NCI-H128 (cell line): Measurements from ENCODE around the gene SEC22A.

Source experiments
- DNase-seq: peaks from one replicate; lab custom pipeline; 2025; ENCODE audit not compliant: unreplicated experiment; lab: John Stamatoyannopoulos, UW

The SEC22A gene

DNA sequence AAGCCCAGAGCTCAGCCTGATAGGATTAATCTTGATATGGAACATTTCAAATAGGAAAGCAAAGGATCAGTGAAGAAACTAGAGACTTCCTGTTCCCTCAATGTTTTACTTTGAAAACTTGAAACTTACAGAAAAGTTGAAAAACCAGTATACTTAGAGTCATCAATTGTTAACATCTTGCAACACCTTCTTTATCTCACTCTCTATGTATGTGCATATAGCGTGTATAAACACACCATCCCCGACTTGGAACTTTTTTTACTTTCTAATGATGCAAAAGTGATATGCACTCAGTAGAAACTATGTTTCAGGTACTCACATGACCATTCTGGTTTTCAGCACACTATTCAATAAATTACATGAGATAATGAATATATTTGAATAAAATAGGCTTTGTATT lies 60.5 kb downstream of the SEC22A start:
- DNase-seq: no peak

DNA sequence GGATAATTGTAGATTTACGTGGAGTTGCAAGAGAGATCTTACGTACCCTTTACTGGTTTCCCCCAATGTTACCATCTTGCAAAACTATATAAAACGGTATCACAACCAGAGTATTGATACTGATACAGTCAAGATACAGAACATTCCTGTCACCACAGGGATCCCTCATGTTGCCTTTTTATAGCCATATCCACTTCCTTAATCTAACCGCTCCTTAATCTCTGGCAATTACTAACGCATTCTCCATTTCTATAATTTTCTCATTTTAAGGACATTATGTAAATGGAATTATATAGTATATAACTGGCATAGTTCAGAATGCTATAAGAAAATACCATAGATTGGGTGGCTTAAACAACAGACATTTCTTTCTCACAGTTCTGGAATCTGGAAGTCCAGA lies 61.1 kb downstream of the SEC22A start:
- DNase-seq: no peak

DNA sequence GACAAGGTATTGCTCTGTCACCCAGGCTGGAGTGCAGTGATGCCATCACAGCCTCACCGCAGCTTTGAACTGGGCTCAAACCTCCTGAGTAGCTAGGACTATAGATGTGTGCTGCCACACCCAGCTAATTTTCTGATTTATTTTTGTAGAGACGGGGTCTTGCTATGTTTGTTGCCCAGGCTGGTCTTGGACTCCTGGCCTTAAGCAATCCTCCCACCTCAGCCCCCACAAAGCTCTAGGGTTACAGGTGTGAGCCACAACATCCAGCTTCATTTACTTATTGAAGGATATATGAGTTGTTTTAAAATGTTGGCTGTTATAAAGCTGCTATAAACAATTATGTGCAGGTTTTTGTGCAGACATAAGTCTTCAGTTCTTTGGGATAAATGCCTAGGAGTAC lies 62.2 kb downstream of the SEC22A start:
- DNase-seq: no peak

- DNase-seq: no peak
Measured at GRCh38 chr3:123267821-123268220, 66.1 kb downstream of the SEC22A start.

DNA sequence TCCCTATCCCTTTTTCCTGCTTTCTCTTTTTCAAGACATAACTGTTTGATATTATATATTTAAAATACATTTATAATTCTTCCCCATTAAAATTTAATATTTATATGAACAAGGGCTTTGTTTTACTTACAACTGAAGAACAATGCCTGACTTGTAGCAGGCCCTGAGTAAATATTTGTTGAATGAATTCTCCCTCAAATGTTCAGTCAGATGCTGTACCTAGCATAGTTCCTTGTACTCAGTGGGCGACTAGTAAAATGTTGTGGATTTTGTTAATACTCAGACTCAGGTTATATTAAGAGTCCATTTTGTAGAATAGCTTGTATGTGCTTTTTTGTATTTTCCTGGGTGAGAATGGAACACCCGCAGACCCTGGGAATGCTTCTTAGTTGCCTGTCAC lies 69.1 kb downstream of the SEC22A start:
- no peak for DNase-seq

DNA sequence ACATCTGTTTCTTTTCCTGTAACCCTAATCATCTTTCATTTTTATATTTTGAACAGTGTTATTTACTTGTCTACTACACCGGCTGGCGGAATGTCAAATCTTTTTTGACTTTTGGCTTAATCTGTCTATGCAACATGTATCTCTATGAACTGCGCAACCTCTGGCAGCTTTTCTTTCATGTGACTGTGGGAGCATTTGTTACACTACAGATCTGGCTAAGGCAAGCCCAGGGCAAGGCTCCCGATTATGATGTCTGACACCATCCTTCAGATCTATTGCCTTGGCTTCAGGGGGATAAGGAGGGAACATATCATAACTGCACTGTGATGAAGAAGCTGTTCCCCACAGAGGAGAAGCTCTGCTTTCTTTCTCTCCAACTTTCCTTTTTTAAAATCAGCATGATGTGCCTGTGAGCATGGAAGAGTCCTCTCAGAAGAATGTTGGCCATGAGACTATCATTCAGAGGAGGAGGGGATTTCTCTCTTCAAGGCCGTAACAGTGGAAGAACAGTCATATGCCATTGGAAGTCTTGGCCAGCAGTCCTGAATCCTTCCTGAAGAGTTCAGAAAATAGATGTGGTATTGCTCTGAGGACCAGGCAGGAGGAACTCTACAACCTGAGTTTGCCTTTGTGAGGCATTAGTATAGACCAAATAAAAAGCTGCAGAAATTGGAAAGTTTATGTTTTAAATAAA lies 69.9 kb downstream of the SEC22A start:
- no peak for DNase-seq

DNA sequence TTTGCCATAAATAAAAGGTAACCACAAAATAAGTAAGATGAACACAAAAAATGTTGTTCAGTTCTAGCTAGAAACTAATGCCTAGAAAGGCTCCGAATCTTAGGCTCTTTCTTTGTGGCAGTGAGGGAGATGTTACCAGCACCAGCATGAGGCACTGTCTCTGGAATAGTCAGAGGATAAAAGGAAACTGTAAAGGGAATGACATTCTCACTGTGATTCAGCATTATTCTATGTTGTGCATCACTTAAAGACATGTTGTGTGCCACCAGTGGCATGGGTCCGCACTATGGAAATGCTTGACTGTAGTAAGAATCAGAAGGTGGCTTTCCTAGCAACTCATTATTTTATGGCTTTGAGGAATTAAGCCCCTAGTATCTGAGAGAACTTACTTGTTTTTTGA lies 70.8 kb downstream of the SEC22A start:
- DNase-seq: no peak

GRCh38 chr3:123275691-123276090 lies 73.9 kb downstream of the SEC22A start:
- no peak for DNase-seq

DNA sequence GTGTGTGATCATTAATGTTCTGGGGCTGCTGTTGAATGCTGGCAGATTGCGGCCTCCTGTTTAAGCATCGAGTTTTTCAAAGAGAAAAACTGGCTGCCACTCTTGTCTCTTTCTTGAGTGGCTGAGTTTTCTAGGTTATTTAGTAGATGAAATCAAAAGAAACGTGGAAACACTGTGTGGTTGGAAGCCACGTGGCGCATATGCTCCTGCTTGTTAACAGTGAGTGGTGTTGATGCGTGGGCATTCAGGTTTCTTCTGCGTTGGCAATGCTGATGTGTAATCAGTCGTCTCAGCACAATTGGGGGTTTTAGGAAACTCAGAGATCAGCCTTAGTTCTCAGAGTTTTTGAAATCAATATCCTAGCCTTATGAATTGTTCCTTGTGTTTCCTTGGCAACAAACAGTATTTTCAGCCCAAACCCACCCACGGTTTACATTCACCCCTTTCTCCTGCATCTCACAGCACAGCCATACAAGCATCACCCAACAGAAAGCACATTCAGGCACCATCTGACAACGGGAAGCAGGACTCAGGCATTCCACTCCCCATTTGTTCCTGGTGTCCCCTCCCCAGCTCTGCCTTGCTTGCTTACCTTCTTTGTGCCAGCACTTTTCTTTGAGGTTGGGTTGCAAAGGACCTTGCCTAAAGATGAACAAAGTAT lies 74.7 kb downstream of the SEC22A start:
- no peak for DNase-seq

DNA sequence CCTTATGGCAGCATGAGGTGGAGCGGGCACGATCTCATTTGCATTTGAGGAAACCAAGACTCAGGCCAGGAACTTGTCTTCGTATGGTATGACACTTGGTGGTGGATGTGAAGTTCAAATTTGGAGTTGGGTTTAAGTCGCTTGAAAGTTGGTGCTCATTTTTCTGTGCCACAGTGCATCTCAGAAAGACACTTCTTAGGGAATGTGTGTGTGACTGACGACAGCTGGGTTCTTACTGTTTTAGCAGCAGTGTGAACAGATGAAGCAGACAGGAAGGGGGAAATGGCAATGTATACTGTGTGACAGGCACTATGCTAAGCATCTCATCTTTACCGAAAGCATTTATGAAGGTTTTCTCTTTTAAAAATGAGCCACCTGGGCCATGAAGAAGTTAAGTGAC lies 75.4 kb downstream of the SEC22A start:
- no peak for DNase-seq

DNA sequence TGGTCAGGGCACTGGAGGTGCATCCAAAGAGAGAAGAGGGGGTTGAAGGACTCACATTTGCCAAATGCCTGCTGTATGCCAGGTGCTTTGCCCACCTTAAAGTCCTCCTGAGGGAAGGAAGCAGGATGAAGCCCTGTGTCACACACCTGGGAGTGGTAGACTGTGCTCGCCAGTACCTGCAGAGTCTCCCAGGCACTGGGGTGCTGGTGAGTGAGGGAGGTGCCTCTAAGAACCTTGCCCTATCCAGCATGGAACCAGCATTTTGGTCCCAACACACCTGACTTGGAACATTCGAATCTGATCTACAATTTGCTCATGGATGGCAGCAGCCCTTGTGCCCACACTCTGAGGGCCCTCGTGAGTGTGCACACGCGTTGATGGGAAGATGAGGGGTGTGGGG lies 76.7 kb downstream of the SEC22A start:
- no peak for DNase-seq

DNA sequence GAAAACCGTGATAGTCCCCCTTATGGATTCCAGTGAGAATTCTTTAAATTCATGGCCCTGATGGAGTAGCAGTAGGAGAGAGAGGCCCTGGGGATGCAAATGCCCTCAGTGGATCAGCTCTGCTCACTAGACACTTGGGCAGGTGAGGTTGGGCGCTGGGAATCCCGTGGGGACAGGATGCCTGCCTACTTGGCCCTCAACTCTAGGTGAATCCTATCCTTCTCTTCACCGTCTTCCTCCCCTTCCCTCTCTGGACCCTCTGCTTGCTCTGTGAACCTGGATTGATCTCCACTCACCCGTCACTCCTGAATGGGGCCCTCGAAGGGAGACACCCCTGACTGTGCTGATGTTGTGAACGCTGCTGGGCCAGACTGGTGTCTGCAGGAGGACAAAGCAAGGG lies 77.4 kb downstream of the SEC22A start:
- no peak for DNase-seq

DNA sequence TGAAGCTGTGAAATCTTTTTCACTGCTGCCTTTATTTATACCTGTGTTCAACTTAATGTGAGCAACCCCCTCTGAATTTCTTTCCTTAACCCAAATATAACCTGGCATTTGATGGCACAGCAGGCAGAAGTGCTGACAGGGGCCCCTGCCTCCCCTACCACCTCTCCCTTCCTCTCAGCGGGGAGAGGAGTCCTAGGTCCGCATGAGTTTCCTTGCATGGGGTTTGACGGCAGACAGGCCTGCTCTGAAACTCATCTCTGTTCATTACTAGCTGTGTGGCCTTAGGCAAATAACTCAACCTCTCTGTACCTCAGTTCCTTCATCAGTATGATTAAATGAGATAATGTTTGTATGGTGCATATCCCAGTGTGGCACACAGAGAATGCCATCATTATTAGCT lies 79.7 kb downstream of the SEC22A start:
- DNase-seq: no peak

DNA sequence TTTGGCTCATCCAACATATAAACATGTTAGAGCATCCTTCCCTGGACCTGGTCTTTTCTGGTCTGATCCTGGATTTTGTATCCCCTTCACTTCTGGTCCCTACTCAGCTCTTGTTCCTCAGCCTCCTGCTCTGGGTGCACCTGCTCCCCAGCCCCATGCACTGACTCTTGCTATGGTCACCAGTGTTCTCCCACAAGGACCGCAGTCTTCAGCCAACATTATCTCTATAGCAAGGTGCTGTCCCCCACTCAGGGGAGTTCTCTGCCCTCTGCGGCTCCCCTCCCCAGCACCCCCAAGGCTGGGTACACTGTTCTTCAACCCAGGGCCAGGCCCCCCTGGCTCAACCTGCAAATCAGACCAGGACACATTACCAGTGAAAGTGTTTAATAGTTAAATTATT lies 80.2 kb downstream of the SEC22A start:
- DNase-seq: no peak

GRCh38 chr3:123282461-123282860 lies 80.7 kb downstream of the SEC22A start:
- no peak for DNase-seq

- no peak for DNase-seq
Measured at GRCh38 chr3:123283074-123283473, 81.3 kb downstream of the SEC22A start.

DNA sequence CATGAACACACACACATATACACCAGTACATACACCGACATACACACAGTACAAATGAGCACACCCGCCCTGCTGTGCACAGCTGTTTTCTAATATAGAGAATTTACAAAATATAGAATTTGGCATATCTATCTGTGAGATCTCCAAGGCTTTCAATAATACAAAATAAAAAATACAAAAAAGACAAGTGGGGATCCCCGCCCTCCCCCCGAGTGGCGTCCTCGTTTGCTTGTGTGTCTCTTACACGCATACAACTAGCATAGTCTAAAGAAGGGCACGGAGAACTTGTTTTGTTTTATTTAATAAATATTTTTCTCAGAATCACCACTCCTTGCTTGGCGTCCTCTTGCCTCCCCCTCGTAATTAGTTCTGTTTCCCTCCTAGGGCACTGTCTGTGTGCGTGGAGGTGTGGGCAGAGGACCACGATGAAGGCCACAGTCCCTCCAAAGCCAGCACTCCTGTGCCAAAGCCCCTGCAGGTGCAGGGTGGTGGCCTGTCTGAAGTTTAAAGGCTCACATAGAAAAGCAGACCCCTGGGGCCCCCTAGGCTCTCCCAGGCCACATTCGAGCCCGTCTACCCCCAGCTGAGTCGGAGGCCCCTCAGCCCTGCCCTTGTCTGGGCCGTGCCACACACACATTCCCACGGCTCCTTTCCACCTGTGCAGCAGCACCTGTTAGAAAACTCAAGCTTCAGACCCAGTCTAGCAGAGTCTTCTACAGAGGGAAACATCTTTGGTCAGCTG lies 82.1 kb downstream of the SEC22A start:
- no peak for DNase-seq

- no peak for DNase-seq
Measured at GRCh38 chr3:123284399-123285010, 82.8 kb downstream of the SEC22A start.

- no peak for DNase-seq
Measured at GRCh38 chr3:123285066-123285465, 83.3 kb downstream of the SEC22A start.

GRCh38 chr3:123285479-123285878 lies 83.7 kb downstream of the SEC22A start:
- no peak for DNase-seq

- no peak for DNase-seq
Measured at GRCh38 chr3:123285931-123286307, 84.2 kb downstream of the SEC22A start.
